NCI-H1694 (cell line): ENCODE measurements around the gene ANKRD33B.

Experiments used
- DNase-seq: peaks from one replicate; lab custom pipeline; 2025; lab: John Stamatoyannopoulos, UW

Gene ANKRD33B

GRCh38 chr5:10676946-10677345 is 113.1 kb downstream of the ANKRD33B start:
- no peak for DNase-seq

DNA sequence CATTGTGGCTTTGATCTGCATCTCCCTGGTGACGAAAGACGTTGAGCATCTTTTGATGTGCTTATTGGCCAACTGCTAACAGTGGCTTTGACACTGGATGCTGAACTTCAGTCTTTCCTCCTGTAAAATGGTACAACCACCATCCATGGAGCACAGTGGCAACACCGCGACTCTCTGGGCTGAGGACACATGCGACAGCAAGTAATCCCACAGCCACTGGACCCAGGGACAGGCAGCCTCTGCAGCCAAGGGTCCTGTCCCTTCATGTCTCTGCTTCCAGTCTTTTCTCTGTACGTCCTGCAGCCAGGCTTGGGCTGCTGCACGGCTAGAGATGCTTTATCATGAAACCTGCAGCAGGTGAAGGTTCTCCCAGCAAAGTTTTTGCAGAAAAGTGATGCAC is 113.7 kb downstream of the ANKRD33B start:
- DNase-seq, result no peak

DNA sequence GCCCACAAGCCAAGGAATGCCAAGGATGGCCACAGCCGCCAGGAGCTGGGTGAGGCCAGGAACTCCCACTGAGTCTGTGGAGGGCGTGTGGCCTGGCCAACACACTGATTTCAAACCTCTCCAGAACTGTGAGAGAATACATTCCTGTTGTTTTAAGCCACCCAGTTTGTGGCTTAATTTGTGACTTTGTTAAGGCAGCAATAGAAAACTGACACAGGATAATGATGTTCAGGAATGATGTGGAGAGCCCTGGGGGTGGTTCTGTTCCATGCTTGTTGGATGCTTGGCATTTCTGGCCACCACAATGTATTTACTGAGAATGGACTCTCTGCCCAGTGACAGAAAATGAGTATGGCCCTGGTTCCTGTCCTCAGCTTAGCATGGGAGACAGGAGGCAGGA is 114.4 kb downstream of the ANKRD33B start:
- DNase-seq, result no peak

DNA sequence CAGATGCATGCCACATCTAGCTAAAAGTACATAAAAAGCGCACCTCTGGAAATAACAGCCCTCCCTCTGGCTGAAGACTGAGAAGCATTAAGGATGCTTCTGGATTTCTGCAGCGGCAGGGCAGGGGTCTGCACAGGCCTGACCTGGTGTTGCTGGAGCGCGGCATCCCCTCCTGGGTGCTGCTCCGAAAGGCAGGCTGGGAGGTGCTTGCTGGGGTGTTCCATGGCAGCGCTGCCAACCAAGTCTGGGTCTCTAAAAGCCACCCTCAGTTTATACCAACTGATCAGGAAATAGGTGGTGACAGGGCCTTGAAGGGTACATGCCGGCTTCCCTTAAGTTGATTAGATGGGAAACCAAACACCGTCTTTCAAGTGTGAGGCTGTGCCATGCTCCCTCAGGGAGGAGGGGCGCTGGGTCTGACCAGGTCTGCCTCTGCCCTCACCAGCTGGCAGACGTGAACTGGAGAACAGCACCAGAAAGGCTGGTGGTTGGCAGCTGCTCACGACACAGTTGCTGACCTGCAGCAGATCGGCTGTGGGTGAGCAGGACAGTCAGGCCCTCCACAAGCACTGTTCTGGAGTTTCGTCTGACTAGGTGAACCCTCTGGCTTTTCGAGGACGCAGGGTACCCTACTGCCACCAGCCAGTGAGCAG is 115.6 kb downstream of the ANKRD33B start:
- DNase-seq, result no peak

DNA sequence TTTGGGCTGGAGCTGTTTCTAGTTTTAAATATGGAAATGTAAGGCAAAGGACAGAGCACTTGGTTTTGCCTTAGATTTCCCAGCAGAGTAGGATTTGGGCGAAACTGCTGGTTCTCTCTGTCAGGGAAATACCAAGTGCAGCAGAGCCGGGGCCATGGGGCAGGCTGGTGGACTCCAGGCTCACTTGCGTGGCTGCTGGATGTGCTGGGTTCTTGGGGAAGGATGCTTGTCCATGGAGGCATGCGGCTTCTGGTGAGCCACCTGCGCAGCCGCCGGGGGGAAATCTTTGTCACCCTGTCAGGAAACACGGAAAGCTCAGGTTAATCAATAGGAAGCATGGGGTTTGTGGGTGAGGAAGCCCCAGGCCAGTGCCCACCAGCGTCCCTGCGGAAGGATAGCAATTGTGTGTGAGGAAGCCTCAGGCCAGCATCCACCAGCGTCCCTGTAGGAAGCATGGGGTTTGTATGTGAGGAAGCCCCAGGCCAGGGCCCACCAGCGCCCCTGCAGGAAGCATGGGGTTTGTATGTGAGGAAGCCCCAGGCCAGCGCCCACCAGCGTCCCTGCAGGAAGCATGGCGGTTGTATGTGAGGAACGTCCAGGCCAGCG is 117.1 kb downstream of the ANKRD33B start:
- no peak for DNase-seq

GRCh38 chr5:10681731-10682679 is 118.1 kb downstream of the ANKRD33B start:
- no peak for DNase-seq

- no peak for DNase-seq
Measured at GRCh38 chr5:10682801-10683525, 119.1 kb downstream of the ANKRD33B start.

GRCh38 chr5:10684303-10685086 is 120.6 kb downstream of the ANKRD33B start:
- no peak for DNase-seq

GRCh38 chr5:10685115-10685521 is 121.2 kb downstream of the ANKRD33B start:
- no peak for DNase-seq

DNA sequence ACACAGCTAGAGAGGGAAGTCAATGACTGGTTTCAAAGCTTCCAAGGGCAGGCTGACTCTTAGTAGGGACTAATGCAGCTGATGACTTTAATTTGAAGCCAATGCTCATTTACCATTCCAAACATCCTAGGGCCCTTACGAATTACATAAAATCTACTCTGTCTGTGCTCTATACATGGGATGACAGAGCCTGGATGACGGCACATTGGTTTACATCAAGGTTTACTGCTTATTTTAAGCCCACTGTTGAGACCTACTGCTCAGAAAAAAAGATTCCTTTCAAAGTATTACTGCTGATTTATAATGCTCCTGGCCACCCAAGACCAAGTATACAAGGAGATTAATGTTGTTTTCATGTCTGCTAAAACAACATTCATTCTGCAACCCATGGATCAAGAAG is 123.0 kb downstream of the ANKRD33B start:
- no peak for DNase-seq

DNA sequence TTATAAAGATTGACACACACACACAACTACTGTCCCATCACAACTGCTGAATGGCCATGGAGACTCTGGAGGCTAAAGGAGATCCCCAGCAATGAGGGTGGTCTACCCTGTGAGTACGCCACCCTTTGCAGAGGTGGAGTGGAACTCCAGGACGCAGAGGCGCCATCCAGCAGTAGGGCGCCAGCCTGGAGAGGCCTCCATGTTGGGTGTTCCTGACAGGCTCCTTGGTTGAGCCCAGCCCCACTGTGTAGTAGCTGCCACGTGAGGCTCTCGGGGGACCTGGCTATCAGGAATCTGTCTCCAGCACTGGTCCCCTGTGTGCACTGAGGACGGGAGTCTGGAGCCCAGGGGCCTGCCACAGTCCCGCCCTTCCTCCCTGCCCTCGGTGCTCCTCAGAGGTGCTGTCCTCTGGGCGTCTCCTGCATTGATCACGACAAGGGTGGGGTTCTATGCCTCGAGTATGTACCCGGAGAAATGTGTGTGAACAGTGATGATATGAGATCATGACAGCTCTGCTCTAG is 124.8 kb downstream of the ANKRD33B start:
- no peak for DNase-seq

DNA sequence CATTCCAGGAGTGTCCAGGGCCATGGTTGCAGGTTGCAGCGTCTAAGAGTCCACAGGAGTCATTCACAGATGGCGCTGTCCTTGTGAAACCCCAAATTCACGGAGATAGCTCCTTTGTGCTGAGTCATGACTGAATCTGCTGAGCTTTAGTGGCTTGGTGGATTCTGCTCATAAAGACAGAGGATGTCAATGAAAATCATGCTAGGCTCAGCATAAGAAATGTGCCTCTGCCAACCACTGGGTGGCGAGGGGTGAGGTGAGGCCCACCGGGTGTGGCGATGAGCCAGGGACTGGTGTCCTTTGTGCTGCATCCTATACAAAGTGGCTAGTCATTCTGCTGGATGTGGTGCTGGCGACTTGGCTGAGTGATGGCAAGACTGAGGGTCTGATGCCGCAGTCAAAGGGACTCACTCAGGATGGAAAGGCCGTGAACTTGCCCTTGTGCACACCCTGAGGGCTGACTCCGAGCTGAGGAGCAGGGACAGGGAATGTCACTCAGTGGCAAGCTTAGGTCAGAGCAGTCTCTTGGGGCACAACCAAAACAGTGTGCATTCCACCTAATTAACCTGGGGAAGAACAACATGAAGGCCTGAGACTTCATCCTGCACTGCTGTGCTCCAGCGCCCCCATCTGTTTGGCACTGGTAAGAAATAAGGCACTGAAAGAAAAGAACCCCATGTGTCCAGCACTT is 125.7 kb downstream of the ANKRD33B start:
- peak; percentile 77 for DNase-seq

- DNase-seq, result no peak
Measured at GRCh38 chr5:10690460-10691440, 126.9 kb downstream of the ANKRD33B start.

- DNase-seq, result no peak
Measured at GRCh38 chr5:10691826-10692785, 128.2 kb downstream of the ANKRD33B start.

GRCh38 chr5:10695055-10695649 is 131.3 kb downstream of the ANKRD33B start:
- DNase-seq, result peak; percentile 50

- no peak for DNase-seq
Measured at GRCh38 chr5:10695759-10696543, 132.1 kb downstream of the ANKRD33B start.
